LNCAP (cell line): ENCODE results near the gene OTULIN.

Experiments used
- TF ChIP-seq, protein P1 (sequence below): fragments of 450-650 bp; IDR thresholded peaks from 2 replicates; pipeline ENCODE4 v1.5.1; 2017; ENCODE audit warnings: mild to moderate bottlenecking

The OTULIN gene

DNA sequence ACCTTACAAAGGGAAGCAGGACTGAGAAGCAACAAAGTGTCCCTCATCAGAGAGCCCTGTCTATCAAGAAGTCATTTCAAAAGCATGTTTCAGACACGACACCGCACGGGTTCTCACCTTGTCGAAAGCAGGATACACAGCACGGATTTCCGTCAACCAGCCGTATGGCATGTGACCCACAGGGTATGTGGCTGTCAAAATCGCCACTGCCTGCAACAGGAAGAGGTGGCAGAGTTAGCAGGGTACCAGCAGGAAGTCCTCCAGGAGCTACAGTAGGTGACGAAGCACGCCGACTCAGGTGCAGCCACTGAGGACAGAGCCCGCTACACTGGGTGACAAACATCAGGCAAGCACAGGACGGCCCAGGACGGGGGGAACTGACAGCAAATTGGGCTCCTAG lies 81.2 kb downstream of the OTULIN start:
- TF ChIP-seq, protein P1, sequence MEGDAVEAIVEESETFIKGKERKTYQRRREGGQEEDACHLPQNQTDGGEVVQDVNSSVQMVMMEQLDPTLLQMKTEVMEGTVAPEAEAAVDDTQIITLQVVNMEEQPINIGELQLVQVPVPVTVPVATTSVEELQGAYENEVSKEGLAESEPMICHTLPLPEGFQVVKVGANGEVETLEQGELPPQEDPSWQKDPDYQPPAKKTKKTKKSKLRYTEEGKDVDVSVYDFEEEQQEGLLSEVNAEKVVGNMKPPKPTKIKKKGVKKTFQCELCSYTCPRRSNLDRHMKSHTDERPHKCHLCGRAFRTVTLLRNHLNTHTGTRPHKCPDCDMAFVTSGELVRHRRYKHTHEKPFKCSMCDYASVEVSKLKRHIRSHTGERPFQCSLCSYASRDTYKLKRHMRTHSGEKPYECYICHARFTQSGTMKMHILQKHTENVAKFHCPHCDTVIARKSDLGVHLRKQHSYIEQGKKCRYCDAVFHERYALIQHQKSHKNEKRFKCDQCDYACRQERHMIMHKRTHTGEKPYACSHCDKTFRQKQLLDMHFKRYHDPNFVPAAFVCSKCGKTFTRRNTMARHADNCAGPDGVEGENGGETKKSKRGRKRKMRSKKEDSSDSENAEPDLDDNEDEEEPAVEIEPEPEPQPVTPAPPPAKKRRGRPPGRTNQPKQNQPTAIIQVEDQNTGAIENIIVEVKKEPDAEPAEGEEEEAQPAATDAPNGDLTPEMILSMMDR = no peak

DNA sequence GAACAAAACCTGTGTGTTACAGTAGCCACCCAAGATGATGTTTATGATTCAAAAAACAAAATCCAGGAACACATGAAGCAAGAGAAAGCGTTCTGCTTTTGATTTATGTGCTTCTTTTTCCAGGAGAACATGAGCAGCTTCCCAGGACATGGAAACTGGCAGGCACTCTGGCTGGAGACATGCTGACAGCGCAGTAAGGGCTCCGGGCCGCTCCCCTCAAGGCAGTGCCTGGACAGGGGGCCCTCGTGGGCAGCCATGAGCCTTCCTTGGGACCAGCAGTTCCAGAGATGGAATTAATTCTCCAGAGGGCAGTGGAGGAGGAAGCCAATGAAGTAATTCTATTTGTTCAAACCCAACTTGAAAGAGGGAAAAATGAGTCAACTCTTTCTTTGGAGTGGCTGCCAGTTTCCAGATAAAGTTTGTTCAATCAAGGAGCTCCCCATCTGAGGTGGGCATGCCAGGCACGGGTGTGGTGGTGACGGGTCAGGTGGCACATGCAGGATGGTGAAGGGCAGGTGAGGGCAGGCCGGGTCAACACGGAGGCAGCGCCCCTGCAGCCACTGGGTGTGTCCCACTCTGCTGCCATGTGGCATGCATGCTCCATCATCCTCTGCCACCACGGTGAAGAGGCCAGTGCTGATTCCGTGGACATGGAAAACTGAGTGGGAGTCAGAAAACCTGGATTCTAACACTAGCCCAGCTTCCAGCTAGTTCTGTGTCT lies 83.8 kb downstream of the OTULIN start:
- TF ChIP-seq, protein P1 = no peak
